NOMO-1 (cell line): ENCODE measurements around the gene RMRP.

ENCODE experiments used
- DNase-seq, 2 experiments: peaks; one replicate each; lab custom pipeline; 2025; ENCODE audit not compliant: unreplicated experiment in 2 of 2; lab: John Stamatoyannopoulos, UW

The RMRP gene

GRCh38 chr9:35687972-35688557 lies 30.2 kb upstream of the RMRP start:
- no peak for DNase-seq

- no peak for DNase-seq
These were observed 29.5 kb upstream of the RMRP start for GRCh38 chr9:35687306-35687705.

- no peak for DNase-seq
These were observed 28.7 kb upstream of the RMRP start for GRCh38 chr9:35686222-35687203.

GRCh38 chr9:35685506-35685905 lies 27.7 kb upstream of the RMRP start:
- DNase-seq: no peak

GRCh38 chr9:35684921-35685320 lies 27.1 kb upstream of the RMRP start:
- DNase-seq: no peak

GRCh38 chr9:35683323-35683722 lies 25.5 kb upstream of the RMRP start:
- DNase-seq: no peak

- DNase-seq: no peak
These were observed 24.9 kb upstream of the RMRP start for GRCh38 chr9:35682520-35683315.

- DNase-seq: no peak
These were observed 24.2 kb upstream of the RMRP start for GRCh38 chr9:35682051-35682450.

- DNase-seq: no peak
These were observed 23.7 kb upstream of the RMRP start for GRCh38 chr9:35681341-35682002.

- DNase-seq: no peak
These were observed 22.7 kb upstream of the RMRP start for GRCh38 chr9:35680331-35681105.

- DNase-seq: no peak
These were observed 22.0 kb upstream of the RMRP start for GRCh38 chr9:35679766-35680330.

- DNase-seq: no peak
These were observed 21.3 kb upstream of the RMRP start for GRCh38 chr9:35679091-35679490.

- no peak for DNase-seq
These were observed 18.0 kb upstream of the RMRP start for GRCh38 chr9:35675732-35676392.

GRCh38 chr9:35675204-35675603 lies 17.4 kb upstream of the RMRP start:
- no peak for DNase-seq

- DNase-seq: no peak
These were observed 16.2 kb upstream of the RMRP start for GRCh38 chr9:35674025-35674361.

GRCh38 chr9:35673132-35674024 lies 15.6 kb upstream of the RMRP start, which contains the start of gene CA9:
Gene CA9, plus strand, starts transcription at chr9:35673928. Its CDS starts 32 bp downstream, at chr9:35673960.
- DNase-seq: no peak

- DNase-seq: no peak
These were observed 11.7 kb upstream of the RMRP start for GRCh38 chr9:35669331-35670145.
